Amniotic epithelial cell (primary cell): ENCODE measurements around the gene DOCK9.

Experiments used
- DNase-seq: peaks from one replicate; pipeline ENCODE4 v3.0.0-alpha.2; 2010; ENCODE audit warnings: low read depth

Gene DOCK9

DNA sequence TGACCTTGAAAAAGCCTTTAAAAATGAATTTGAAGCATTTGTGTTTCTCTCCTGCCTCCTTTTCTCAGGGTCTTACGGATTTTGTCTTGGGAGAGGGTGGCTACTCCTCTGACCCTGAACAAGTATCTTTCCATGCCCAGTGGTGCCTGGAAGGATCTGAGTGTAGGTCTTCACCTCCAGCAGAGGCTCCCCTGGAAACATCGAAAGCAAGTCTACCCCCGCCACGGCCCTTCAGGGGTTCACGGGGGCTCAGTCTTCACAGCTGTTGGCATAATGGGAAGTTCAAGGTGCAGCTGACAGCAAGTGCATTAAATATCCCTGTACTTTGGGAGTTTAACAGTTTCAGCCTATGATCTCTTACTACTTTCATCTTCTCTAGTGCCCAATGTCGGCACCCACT, 182.6 kb downstream of the DOCK9 start:
- no peak for DNase-seq

DNA sequence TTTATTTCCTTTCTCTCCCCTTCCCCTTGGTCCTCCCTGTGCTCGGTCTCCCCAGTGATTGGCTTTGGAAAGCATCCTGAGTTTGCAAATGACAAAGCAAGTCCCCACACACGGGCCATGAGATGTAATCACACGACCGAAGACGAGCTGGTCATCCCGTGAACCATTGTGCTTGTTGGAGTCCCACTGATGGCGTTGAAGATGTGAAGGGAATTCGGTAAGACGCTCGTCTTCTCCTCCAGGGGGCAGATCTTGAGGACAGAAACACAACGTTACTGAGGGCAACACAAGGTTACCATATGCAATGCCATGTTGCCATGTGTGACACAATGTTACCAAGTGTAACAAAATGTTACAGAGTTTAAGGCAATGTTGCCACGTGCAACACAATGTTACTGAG, 183.4 kb downstream of the DOCK9 start:
- DNase-seq: no peak

DNA sequence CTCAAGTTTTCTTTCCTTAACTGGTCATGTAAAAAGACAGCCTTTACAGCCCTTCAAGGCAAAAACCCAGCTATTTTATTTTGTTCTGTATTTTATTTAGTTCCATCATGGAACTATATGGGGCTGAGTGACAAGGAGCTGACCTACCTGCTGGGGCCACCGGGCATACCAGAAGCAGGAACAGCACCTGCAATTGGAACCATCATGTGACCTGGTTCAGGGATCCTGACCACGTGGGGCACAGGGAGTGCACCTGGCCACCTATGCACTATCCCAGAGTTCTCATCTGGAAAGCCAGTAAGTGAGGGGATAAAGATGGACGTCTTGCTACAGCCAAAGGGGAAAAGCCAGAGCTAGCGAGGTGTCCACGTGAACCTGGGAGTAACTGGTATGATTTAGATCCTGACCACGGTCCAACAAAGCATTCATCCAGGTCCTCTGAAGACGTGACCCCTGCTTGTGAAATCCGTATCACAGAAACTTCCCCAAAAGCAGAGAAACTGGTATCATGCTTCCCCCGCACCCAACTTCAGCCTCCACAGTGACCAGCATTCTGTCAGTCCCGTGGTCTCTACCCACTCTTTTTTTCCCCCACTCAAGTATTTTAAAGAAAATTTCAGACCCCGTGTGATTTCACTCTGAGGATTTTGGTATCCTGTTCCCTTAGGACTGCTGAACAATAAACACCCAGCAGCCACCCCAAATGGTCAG, 184.9 kb downstream of the DOCK9 start:
- no peak for DNase-seq

DNA sequence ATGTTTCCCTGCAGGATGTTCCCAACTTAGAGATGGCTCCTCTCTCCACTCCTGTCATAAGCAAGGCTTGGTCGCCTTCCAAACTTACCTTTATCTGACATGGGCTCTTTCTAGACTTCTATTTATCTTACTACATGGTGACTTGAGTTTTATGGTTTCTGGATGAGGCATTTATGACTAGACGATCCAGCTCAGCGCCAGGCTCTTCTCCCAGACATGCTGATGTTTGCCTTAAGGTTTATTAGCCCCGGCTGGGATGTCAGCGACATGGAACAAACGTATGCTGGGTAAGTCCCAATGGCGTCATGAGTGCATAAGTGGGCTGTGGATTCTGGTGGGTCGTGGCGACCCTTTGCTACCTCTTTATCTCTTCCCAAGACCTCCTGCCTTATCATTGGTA, 185.5 kb downstream of the DOCK9 start:
- no peak for DNase-seq

DNA sequence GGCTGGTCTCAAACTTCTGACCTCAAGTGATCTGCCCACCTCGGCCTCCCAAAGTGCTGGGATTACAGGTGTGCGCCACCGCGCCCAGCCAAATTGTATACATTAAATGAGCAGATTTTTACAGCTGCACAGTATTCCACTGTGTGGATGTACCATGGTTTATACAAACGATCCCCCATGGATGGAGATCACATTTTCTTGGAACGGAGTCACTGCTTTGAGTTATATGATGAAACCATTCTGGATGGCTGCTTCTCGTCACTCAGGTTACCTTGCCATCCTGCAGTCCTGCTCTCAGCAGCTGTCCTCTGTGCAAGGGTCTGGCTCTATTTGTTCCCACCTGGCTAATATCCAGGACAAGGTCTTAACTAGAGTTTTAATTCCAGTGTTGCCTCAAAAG, 186.3 kb downstream of the DOCK9 start:
- no peak for DNase-seq

DNA sequence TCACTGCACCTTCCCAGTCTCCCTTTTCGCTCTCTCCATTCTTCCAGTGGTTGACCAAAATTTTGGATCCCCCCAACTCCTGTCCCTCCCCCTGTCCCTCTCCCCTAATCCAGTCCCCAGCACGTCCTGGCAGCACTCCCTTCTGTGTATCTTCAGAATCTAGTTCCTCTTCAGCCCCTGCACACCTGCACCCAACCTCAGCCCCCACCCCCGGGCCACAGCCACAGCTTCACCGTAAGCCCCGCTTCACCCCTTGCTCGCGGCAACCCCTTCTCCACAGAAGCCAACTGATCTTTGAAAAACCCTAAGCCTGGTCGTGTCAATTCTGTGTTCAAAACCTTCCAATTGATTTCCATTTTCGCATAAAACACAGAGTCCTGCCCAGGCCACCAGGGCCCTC, 189.9 kb downstream of the DOCK9 start:
- DNase-seq: no peak

DNA sequence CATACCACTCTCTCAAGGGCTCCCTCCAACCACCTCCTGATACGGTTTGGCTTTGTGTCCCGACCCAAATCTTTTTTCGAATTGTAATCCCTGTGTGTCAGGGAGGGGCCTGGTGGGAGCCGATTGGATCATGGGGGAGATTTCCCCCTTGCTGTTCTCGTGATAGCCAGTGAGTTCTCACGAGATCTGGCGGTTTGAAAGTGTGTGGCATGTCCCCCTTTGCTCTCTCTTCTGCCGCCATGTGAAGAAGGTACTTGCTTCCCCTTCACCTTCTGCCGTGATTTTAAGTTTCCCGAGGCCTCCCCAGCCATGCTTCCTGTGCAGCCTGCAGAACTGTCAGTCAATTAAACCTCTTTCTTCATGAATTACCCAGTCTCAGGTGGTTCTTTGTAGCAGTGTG, 190.7 kb downstream of the DOCK9 start:
- no peak for DNase-seq

DNA sequence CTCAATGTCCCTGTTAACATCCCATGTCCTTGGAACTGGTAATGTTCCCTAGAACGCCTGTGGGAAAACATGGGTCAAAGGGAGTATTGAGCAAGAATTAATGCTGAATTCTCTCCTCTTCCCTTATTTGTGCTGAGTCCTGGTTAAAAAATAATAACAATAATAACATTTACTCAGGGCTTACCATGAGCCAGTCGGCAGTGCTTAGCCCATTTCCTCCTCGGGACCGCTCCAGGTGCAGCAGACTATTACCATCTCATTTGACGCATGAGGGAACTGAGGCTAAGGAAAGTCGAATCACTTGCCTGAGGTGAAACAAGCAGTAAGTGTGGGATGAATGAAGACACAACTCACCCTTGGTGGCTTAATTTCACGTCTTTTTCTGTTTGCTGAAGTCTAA, 191.8 kb downstream of the DOCK9 start:
- no peak for DNase-seq

DNA sequence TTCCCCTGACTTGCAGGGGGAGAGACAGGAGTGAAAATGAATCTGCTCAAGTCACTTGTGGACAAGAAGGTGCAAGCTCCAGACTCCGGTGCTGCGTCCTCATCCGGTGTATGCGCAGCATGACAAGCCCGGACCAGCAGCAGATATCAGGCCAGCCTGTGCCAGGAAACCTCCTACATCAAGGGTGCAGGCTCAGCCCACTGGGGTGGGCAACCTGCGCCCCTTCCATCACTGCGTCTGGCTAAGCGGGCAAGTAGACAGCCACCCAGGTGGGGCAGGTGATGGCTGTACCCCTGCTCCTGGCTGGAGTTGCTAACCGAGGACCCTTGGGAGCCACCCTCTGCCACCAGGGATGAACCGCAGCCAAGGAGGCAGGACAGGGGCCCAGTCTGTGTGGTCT, 192.5 kb downstream of the DOCK9 start:
- no peak for DNase-seq

DNA sequence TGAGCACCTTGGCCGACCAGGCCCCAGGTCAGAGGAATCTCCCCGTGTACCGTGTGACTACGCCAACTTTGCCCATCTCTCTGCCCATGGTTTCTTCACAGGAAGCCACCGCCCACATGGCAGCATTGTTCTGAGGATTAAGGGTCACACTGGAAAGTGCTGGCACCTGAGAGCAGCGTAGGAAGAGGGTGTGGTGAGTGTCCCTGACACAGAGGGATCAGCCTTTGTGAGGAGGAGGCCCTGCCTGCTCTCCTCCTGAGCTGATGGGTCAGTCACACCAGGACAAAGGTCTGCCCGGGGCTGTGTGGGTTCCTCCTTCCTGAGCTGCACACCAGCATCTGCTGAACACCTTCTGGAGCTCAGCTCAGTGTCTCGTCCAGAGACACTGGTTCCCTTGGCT, 193.2 kb downstream of the DOCK9 start:
- no peak for DNase-seq

DNA sequence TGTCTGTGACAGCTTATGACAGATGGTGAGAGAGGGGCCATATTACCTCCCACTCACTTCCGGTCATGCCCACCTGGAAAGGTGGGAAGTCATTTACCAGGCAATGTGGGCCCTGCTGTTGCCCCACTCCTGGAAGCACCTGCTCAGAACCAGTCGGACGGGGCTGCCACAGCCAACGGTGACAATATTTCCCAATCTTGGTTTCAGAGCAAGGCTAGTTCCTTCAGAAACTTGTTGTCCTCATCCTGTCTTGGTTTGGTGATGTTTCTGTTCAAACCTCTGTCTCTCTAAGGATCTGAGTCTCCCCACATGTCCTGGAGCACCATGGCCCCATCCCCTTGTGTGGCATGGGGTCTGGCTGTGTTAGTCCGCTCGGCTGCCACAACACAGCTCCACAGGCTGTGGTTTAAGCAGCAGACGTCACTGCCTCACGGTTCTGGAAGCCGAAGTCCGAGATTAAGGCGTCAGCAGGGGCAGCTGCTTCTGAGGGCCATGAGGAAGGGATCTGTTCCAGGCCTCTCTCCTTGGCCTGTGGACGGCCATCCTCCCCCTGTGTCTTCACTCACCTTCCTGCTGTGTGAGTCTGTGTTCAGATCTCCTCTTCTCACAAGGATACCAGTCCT, 193.9 kb downstream of the DOCK9 start:
- no peak for DNase-seq

DNA sequence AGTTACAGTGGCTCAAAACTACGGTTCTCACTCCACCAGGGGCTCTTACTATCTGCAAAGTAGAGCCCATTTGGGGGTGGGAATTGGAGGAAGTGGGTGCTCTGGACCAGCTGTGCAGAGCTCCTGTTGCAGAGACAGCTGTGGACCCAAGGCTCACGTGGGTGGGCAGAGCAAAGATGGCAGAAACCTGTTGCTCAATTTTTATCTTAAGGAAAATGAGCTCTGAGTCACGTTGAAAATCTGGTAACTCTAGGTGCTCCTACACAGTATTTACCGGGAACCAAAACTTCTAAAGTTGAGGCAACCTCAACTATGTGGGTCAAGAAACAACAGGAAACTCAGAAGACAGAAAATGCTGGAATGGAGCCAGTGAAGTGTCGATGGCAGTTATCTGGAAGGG, 195.2 kb downstream of the DOCK9 start:
- peak; percentile 92 for DNase-seq

DNA sequence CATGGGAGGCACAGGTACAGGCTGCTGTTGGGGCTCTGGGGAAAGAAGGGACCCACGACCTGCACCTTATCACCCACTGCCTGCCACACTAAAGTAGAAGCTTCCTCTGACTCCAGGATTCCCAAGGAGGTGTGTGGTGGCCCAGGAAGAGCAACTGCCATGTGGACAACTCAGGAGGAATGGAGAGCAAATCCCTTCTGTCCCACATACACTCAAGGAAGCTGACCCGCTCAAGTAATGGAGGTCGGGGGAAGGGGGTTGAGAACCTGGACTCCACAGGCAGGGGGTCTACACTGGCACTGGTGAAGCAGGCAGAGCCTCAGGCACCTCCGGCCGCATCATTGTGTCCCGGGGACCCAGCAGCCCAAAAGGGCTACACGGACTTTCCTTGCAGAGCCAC, 196.0 kb downstream of the DOCK9 start:
- no peak for DNase-seq

DNA sequence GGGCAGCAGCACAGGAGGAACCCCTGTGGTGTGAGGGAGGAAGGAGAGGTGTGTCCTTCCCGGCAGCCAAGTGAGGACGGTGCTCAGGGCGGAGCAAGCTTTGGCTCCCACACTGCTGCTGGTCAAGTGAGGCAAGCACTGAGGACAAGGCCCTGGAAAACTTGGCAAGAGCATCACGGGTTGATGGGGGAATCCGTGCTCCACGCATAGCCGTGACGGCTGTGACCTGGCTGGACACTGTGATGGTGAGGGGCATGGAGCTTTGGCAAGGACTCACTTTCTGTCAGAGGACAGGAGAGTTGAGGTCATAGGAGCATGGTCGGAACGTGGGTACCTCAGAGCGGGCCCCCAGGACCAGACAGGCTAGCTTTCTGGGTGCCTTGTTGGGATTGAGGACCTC, 196.4 kb downstream of the DOCK9 start:
- no peak for DNase-seq

DNA sequence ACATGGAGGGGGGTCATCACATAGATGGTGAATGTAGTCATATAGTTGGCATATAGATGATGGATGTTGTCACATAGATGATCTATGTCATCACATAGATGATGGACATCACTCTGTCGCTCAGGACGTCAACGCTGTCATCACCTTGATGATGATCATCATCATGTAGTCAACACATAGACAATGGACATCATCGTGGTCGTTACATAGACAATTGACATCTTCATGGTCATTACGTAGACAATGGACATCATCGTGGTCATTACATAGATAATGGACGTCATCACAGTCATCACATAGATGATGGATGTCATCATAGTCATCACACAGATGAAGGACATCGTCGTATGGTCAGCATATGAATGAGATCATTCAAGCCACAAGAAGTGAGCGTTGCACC, 196.8 kb downstream of the DOCK9 start:
- DNase-seq: no peak

DNA sequence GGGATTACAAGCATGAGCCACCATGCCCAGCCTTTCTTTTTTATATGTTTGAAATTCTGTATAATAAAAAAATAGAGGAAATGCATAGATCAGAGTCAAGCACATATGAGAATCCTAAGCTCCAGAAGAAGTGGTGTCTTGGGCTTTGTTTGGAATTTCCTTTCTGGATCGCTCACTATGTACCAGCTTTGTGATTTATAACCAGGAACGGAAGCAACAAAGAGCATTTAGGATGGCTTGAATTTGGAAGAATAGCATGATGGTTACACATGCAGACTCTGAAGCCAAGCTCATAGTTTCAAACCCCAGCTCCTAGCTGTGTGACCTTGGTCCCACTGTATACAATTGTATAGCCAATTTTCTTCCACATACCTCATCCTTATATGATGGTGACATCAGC, 197.4 kb downstream of the DOCK9 start:
- DNase-seq: no peak

DNA sequence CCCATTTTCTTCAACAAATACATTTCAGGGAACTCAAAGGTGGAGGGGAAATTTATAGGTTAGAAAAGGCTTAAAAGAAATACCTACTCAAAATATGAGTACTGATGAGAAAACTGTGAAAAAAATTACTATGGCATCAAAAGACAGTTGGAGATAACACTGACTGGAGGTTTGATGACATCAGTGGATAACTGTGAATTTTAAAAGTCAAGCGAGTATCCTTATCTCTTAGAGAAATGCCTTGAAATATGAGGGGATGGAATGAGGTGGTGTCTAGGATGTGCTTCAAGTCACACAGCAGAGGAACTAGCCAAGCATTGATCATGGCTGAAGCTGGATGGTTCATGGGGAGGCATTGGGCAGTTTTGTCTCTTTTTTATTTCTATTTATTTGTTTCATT, 198.2 kb downstream of the DOCK9 start:
- DNase-seq: no peak

DNA sequence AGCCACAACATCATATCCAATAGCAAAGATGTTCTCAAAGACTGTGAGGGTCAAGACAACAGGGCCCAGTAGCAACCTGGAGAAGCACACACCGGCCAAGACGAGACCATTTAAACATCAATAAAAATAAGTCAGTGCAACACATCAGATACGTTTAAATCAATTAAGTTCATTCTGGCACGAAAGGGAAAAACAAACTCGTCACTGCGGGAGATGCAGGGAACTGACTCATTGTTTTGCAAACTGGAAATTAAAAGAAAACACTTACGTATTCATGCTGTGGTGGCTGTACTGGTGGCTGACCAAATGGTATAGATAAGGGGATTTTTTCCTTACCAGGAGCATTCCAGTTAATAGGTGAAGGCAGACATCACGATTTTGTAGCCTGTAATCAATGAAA, 199.1 kb downstream of the DOCK9 start:
- no peak for DNase-seq

DNA sequence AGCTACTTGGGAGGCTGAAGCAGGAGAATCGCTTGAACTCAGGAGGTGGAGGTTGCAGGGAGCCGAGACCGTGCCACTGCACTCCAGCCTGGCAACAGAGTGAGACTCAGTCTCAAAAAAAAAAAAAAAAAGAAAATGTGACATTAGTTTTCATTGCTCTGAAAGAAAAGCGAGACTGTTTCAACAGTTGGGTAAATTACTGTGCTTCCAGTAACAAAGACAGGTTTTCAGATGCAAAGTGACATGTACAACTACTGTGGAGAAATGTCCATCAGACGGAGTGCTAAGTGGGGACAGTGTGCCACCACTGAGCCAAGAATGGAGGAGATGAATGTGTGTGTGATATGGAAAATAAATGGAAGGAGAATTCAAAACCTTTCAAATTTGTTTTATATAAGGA, 201.2 kb downstream of the DOCK9 start:
- no peak for DNase-seq

DNA sequence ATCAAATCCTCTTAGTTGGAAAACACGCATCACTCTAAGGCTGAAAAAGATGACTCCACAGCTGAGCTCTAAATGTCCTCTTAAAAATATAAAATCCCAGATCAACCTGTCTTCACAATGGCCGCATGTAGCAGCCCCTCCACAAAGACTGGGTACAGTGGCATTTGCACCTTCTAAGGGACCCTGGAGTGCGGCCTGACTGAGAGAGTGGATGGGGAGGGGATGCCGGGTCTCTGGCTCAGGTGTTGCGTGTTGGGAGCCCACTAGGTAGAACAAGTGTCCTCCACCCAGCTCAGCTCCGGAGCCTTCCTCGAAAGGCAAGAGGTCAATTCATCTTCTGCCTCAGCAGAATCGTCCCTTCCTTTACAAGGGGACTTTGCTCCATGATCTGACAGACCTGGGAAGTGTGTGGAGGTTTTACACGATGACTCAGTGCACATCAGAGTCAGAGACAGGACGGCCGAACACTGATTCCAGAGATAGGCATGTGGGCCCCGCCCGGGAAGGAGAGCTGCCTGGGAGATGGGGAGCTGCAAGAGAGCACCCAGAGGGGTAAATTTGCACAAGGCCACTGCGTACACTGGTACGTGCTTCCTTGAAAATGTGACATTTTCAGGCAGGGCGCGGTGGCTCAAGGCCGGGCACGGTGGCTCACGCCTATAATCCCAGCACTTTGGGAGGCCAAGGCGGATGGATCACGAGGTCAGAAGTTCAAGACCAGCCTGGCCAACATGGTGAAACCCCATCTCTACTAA, 201.8 kb downstream of the DOCK9 start:
- peak; percentile 90 for DNase-seq

DNA sequence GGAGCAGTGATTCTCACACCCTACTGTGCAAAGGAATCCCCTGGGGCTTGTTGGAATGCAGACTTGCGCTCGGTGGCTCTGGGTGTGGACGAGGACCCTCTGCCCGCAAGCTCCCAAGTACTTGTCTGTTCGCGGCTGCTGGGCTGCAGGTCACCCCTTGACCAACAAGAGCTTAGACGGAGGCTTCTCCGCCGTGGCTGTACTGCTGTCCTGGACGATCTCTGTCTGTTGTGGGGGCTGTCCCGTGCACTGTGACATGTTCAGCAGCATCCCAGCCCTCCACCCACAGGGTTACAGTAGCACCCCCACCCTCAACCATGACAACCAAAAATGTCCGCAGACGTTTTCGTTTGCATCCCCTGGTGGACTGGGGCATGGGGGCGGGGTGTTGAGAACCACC, 202.5 kb downstream of the DOCK9 start:
- DNase-seq: no peak

DNA sequence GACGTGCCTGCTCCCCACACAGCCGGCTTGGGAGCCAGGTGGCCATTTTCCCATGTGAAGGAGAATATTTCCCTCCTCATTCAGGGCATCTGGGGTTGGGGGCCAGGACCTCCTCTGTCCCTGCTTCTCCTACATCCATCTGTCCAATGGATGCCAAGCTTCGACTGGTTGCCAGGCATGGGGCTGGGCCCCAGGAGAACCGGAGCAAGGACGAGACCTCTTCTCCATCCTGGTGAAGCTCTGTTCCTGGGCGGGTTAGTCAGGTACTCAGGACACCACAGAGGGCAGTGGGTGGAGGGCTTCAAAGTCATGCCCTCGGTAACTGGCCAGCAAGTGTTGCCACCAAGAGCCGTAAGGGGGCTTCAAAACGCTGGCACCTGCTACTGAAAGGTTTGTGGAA, 203.1 kb downstream of the DOCK9 start:
- DNase-seq: no peak

DNA sequence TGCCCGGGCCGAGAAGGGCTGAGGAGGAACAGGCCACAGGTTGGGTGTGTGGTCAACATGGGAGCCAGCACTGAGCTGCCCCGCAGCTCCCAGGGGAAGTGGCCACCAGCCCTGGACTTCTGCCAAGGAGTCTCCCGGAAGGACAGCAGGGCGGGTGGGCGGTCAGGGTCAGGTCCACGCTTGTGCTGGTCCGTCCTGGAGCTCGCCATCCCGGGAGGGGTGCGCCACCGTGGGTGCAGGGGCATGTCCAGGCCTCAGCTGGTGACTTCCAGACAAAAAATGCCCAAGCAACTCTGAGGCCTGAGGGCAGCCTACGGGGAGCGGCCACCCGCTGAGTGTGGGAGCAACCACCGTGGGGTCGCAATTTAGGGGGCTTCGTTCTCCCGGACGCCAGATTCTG, 203.9 kb downstream of the DOCK9 start:
- no peak for DNase-seq
